Suppressor macrophage (primary cell): ENCODE measurements around the gene SLC7A4.
"Not testable (repeated sequence)": the region's sequence is repeated elsewhere in the genome, so short reads cannot be mapped to it uniquely, and the experiment has no call there.

ENCODE experiments used
- DNase-seq, 4 experiments: peaks; one replicate each; pipeline ENCODE4 v3.0.0-alpha.2; 2020 to 2022

Gene SLC7A4

DNA sequence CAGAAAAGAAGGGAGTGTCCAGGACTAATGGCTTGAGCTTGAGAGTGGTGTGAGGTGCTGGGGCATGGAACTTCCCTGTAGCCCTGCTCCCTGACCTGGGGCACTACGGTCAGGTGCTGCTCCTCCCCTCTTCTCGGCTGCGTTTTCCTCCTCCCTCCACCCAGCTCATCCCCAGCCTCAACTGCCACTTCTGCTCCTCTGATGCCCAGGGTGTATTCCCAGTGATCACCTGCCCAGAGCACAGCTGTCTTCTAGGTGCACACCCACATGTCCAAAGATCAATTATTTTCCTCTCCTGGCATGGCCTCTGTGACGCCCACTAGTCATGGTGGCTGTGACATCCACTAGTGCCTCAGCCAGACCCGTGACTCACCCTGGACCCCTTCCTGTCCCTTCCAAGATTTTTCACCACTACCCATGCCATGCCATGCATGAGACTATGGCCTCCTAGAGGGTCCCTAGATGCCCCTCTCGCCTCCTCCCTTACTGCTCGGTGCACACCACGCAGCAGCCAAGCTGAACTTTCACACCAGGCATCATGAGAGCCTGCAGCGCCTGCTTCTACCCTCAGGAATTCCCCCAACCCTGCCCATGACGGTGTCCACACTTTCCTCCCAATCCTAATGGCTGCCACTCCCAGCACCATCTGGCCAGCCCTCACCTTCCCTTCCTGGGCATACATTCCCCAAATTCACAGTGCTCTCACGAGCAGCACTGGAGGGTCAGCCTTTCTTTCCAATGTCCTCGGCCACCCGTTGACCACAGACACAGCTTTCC, 15.5 kb downstream of the SLC7A4 start:
- no peak for DNase-seq

DNA sequence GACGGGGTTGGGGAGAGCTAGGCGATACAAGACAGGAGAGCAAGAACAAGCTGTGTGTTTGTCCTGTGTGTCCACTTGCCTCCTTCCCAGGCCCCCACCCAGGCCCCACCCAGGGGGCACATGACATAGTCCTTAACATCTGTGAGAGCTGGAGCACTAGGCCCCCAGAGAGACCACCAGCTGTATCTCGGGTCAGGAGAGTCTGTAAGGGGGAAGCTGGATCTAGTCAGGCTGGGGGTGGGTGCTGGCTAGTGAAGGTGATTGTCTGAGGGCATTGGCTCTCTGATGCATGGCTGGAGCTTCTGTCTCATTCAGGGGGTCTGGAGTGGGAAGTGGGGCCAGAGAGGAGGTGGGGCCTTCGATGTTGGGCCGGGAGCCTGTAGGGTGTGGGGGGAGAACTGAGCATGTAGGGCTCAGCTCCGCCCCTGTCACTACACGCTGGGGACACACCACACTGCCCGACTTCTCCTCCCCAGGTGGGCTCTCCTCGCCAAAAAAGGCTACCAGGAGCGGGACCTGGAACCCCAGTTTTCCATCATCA, 16.8 kb downstream of the SLC7A4 start:
- no peak for DNase-seq

DNA sequence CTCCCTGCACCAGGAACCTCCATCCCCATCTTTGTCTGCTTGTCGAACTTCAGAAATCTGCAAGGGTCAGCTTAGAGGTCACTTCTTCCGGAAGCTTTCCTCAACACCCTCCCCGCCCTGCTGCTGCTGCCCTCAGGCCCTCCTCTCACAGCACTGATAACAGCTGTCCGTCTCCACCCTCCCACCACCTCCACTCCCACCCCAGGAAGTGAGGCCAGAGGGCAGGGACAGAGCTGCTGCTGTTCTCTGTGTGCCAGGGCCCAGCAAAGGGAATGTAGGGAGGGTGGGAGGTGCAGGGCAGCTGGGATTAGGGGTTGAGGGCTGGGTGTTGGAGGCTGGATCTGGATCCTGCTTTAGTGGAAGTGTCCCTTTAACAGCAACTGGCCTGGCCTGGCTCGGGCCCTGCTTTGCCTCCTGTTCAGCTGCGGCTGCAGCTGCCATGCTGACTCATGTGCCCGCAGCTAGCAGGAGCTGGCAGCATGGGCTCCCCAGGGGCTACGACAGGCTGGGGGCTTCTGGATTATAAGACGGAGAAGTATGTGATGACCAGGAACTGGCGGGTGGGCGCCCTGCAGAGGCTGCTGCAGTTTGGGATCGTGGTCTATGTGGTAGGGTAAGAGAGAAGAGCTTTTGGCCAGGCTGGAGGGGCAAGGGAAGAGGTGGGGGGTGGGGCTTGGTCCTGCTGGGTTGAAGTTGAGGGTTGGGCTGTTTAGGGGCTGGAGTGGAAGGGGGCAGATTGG, 17.5 kb downstream of the SLC7A4 start, which contains the start of gene P2RX6:
TSS of gene P2RX6 (plus strand) at position 440 of the 740 bp plus-strand sequence. CDS start at position 450, 10 bp downstream.
- peak; percentile 47 to 73 (median 57) for DNase-seq

GRCh38 chr22:21014202-21014725, 18.1 kb downstream of the SLC7A4 start:
- peak; percentile 79 to 90 (median 82) for DNase-seq

- no peak for DNase-seq
Measured at GRCh38 chr22:21013657-21014201, 18.6 kb downstream of the SLC7A4 start.

DNA sequence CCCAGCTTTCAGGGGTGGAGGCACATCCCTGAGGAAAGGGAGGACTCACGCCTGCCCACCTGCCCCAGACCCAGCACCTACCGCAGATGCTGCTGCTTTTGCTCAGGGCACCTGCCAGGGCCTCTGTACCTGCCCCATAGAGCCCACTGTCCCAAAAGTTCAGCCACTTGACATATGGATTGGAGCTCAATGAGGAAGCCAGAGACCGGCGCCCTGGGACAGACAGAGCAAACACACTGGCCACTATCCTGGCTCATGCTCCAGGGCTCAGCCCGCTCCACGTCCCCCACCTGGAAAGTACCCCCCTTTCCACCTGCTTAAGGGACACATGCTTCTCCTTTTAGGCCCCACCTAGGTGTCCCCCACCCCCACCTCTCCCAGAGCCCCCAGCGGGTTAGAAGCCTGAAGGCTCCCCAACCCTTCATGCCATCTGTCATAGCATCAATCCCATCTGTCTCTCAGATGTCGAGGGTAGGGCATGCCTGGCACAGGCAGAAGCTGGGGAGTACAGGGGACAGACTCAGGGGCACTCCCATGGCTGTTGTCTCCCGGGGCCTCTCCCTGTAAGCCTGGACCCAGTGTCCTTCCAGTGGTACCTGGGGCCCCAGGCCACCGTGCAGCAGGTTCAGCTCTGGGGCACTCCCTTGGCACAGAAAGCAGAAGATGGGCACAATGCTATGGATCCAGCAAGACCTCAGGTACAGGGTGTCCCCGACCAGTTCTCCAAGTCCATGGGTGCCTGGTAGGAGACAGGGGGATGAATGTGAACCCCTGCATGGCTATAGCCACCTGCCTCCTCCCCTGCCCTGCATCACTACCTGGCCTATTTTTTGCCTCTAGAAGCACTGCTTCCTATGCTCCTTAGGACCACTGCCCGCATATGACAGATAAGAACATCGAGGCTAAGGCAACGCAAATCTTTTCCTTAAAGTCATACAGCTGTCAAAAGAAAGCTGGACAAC, 19.6 kb downstream of the SLC7A4 start:
- no peak for DNase-seq

DNA sequence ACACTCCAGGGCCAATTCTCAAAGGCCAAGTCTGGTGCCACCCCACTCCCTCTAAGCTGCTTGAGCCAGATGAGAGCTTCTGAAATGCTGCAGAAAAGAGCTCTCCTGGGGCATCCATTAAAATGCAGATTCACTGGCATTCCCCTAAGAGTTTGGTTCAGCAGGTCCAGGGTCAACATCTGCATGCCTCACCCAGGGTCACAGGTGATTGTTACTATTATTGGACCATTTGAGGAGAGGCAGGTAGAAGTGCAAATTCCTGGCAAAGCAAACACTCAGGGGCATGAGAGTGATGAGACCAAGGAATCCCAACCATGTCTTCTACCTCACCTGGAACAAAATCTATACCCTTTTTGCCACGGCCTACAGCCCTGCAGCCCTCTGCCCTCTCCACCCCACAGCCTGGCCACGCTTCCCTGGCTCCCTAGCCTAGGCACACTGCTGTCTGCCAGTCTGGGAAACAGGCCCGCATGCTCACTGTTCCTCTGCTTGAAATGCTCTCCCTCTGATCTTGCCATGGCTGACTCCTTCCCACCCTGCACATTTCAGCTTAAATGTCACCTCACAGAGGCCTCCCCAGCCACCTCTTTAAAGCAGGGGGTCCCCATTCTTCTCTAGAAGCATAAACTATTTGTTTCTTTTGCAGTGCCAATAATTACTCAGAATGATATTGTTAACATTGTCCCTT, 21.8 kb downstream of the SLC7A4 start:
- DNase-seq, result no peak

GRCh38 chr22:21009638-21010425, 22.5 kb downstream of the SLC7A4 start:
- DNase-seq, result peak in 2 of 4 experiments; percentile 18 to 38

- not testable (repeated sequence) for DNase-seq
Measured at GRCh38 chr22:21009208-21009607, 23.2 kb downstream of the SLC7A4 start.

- no peak for DNase-seq
Measured at GRCh38 chr22:21003782-21004181, 28.6 kb downstream of the SLC7A4 start.

DNA sequence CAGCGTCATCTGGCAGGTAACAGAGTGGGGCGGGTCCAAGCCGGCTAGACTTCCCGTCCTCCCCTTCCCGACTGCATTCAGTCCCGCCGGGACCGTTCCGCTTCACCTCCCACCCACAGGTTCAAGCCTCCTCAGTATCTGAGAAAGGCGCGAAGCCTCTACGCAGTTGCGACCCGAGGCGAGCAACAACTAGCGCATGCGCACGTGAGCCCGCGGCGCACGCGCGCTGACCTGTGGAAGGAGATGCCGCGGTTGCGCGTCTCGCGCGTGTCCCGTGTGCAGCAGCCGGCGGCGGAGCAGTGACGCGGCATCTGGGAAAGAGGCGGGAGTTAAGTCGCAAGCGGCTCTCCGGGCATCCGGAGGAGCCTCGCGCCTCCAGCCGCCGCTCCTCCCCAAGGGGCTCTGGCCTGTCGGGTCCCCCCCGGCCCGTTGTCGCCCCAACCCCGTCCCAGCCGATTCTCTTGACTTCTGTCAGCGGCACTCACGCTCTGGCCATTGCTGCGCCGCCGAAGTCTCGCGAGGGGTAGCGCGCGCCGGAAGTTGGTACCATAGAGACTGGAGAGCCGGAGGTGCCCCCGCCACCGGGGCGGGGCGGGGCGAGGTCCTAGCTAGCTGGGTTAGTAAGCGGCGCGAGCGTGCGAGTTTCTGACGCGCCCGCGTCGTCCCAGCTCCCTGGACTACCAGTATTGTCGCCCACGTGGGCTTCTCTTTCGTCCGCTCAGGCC, 30.6 kb downstream of the SLC7A4 start, which contains the start of gene THAP7:
TSS of gene THAP7 (minus strand) at position 518 of the 725 bp plus-strand sequence. CDS start at position 311, 207 bp downstream.
- peak; percentile 98 to 99 (median 98) for DNase-seq

GRCh38 chr22:21000987-21001600, 31.3 kb downstream of the SLC7A4 start:
- DNase-seq, result no peak

- DNase-seq, result no peak
Measured at GRCh38 chr22:21000207-21000986, 32.0 kb downstream of the SLC7A4 start.

GRCh38 chr22:20999350-21000206, 32.8 kb downstream of the SLC7A4 start:
- no peak for DNase-seq

- no peak for DNase-seq
Measured at GRCh38 chr22:20998411-20999336, 33.7 kb downstream of the SLC7A4 start.
